Stimulated activated CD8-positive, alpha-beta memory T cell treated with anti-CD3 and anti-CD28 coated beads, Interleukin-15, amount 100 ng/mL, for 24 hours (primary cell): ENCODE measurements around the gene FIGNL2.

ENCODE experiments used
- DNase-seq: peaks from one replicate; pipeline ENCODE4 v3.0.0-alpha.2; 2020; ENCODE audit warnings: low read depth

FIGNL2 gene

DNA sequence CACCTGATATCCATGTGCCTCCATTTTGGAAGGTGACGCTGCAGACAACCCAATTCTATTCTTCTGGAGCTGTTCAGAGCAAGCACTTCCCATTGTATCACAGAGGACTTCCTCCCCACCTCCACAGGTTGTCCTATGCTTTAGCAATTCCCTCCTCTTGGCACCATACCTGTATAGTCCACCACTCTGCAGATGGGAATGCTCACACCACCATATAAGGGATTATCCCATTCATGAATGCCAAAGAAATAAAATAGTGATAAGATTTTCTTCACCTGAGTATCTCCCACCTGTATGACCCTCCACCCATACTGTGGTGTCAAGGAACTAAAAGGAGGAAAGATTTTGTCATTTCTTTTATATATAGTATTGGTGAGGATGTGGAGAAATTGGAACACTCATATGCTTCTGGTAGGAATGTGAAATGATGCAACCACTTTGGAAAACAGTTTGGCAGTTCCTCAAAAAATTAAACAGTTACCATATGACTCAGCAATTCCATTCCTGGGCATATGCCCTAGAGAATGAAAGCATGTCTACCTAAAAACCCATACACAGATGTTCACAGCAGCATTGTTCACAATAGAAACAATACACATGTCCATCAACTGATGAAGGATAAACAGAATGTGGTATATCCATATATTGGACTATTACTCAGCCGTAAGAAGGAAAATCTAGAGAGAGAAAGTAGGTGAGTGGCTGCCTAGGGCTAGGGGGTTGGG is 75.2 kb downstream of the FIGNL2 start:
- no peak for DNase-seq

DNA sequence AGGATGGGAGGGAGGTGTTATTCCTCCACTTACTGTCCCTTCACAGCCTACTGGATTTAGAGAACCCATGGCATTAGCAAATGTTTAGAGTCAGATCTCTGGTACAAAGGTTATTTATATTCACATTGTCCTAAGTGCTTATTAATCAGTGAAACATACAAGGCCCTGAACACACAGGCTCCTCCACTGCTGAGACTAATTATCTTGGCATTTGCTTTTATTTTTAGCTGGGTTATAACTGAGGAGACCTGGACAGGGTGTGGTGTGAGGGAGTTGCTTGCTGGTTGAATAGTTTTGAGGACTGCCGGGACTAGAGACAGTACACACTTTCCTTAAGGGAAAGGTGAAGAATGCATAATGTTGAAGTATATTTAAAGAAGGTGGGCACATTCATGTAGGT is 77.5 kb downstream of the FIGNL2 start:
- no peak for DNase-seq
